Measurements from ENCODE around the gene A4GNT.
"Not testable (repeated sequence)": the region's sequence is repeated elsewhere in the genome, so short reads cannot be mapped to it uniquely, and the experiment has no call there.

A4GNT gene

DNA sequence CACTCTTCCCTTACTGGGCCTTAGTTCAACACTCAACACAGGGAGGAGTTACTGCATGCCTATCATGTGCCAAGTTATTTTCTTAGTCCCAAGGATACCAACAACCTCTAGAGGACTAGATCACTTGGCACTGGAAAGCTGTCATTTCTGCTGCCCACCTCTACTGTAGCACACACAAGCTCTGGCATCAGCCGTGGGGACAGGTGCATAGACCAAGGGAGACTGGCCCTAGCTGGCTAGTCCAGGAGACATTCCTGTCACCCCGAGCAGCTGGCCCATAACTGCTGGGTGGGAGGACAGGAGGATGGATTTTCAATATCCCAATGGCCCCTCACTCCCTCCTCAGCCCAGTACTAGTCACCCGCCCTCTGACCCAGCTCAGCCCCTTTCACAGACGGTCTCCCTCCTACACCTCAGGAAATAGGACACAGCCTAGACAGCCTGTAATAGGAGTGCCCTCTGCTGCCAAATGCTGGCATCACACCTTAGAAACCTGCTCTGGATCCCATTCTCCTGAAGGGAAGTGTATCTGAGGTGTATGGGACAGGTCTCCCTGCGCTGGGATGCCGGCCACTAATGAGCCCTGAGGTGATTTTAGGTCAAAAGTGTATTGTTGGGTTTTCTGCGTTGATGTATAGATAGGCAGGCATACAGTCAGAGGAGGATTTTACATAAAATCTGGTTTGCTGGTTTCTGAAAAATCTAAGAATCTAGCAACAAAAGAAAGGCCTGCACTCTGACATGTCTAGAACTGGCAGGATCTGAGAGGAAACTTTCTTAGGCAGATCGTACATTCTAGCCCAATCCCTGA is 13.4 kb downstream of the A4GNT start:
- peak in 2 of 4 experiments; percentile 7 to 15 for DNase-seq

DNA sequence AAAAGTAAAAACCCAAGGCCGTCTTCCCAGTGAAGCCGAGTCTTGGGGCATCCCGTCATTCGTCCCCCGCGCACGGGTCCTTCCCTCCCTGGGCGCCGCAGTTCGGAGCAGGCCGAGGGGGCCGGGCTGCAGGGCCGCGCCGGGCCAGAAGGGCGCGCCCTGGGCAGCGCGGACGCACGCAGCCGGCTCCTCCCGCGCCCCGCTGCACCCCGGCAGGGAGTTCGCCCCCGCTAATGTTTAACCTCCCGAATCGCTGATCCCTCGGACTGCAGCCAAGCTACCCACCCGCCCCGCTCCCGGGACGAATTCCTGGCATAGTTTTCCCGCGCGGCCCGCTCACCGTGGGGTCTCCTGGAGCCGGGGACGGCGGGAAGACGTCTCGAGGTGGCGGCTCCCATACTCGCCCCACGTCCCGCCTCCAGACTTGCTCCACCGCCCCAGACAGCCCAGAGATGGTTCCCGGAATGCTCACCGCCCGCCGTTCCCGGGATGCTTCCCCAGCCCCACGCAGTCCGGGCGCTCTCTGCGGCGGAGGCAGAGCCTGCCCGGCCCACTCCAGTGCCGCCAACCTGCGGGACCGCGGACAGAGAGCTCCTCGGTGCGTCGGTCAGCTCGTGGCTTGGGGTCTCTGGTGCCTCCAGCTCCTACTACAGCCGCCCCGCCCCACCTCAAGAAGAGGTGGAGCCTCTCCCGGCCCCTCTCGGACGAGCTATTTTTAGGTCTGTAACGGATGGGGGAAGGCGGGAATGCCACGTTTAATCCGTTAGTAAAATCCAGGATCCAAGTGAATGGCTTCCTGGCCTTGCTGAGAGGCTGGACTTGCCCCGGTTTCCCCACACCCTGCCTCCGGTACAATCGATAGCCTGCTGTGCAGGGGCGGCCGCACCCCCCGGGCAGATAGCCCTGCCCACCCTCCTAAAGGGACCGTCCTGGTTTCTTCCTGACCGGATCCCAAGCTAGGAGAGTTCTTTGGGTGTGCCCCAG is 16.9 kb downstream of the A4GNT start, which contains the start of gene DZIP1L:
Gene DZIP1L, minus strand, starts transcription at position 621 of the 984 bp plus-strand sequence. CDS start 11,637 bp downstream, outside the sequence.
- DNase-seq = peak in 1 of 4 experiments; percentile 10

DNA sequence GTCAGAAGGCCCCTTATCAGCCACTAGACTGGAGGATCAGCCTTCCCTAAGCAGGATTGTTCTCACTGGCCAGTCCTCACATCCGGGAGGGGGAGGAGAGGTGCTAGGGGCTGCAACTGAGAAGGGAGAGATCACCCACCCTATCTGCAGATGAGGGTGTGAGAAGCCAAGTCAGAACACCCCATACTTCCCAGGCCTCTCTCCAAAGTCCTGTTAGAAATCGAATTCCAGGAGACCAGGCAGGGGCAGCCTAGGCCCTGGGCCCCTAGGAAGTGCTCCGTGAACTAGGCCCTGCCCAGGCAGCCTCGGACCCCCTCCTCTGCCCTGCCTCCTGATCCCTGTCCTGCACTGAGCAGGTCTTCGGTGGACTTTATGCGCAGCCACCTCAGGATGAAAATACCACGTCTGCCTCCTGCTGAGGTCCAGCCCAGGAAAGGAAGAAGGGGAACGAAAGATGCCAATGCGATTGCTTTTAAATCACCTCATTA is 17.7 kb downstream of the A4GNT start:
- DNase-seq = no peak

DNA sequence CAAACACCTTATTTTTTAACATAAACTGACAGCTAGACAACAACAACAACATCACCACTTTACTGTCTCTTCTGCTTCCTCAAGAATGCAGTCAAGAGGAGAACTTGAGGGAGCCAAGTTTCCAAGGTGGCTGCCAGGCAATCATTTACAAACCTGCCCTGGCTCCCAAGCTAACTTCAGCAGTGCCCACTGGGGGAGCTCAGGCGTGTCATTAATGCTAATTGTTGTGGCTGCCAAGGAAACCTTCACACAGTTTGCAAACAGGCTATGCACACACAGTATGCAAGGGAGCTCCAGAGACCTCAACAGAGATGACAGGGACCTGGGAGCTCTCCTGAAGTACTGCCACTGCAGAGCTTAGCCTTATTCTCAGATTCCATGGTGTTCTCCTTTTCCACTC is 18.9 kb downstream of the A4GNT start:
- no peak for DNase-seq

DNA sequence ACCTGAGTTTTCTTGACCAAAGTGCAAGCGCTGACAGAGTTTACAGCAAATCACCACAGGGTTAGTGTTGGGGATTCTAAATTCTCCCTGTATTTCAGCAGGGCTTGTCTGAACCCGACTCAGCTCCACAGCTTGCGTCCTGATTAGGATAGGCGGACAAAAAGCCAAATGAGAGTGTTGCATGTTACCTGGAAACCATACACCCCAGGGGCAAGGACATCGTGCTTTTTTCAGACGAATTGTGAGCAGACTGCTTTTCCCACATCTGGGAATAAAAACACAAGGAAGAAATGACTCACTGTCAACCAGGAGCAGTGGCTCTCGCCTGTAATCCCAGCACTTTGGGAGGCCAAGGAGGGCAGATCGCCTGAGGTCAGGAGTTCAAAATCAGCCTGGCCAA is 19.8 kb downstream of the A4GNT start:
- DNase-seq = no peak

DNA sequence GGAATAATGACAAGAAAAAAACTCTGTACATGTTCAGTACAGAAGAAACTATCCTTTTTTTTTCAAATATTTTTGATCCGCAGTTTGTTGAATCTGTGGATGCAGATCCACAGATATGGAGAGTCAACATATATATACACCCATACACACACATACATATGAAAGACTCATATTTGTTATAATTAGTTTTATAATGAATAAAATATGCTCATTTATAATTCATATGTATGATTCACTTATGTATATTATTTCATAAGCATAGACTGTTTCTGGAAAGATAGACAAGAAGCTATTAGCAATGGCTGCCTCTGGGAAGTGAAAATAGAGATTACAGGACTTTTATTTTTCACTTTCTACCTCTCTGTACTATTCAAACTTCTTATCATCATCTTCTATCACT is 26.6 kb downstream of the A4GNT start:
- DNase-seq = no peak

DNA sequence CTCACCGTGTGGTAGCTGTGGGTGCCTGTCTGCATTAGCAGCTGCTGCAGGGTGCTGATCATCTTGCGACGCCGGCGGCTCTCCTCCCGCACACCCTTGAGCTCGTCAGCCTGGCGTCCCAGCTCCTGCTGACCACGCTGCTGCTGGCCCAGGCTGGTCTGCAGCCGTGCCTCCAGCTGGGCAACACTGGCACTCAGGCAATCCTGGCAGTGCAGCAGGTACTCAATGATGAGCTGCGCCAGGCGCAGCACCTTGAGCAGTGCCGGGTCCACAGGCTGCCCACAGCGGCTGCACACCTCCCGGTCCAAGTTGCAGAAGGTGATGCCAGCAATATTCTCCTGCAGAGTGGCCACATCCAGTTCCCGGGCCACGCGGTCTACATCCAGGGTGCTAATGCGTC is 28.7 kb downstream of the A4GNT start:
- DNase-seq = no peak

DNA sequence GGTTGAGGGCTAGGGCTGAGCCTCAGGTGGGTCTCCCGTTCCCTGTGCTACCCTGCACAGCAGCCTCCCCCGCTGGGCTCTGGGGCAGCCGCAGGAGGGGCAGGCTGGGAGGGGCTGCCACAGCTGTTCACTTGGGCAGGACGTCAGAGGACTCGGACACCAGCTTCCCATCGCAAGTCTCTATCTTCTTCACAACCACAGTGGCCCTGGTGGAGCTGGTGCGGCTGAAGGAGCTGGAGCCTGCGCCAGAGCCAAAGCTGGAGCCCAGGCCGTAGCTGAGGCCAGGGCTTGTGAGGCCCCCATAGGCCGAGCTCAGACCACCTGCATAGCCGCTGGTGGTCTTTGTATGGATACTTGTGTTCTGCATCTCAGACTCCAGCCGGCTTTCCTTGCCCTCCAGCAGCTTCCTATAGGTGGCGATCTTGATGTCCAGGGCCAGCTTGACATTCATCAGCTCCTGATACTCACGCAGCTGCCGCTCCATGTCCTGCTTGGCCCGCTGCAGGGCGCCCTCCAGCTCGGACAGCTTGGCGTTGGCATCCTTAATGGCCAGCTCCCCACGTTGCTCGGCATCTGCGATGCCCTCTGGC is 30.7 kb downstream of the A4GNT start:
- DNase-seq = not testable (repeated sequence)

DNA sequence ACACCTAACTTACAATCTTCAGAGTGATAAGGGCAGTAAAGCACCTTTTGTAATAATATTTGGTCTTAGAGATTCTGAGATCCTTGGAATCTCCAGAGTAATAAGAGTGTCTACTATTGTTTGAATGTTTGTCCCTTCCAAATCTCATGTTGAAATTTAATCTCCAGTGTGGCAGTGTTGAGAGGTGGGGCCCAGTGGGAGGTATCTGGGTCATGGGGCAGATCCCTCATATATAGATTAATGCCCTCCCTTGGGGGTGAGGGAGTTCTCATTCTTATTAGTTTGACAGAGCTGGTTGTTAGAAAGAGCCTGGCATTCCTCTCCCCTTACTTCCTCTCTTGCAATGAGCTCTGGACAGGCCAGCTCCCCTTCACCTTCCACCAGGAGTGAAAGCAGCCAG is 32.8 kb downstream of the A4GNT start:
- no peak for DNase-seq

DNA sequence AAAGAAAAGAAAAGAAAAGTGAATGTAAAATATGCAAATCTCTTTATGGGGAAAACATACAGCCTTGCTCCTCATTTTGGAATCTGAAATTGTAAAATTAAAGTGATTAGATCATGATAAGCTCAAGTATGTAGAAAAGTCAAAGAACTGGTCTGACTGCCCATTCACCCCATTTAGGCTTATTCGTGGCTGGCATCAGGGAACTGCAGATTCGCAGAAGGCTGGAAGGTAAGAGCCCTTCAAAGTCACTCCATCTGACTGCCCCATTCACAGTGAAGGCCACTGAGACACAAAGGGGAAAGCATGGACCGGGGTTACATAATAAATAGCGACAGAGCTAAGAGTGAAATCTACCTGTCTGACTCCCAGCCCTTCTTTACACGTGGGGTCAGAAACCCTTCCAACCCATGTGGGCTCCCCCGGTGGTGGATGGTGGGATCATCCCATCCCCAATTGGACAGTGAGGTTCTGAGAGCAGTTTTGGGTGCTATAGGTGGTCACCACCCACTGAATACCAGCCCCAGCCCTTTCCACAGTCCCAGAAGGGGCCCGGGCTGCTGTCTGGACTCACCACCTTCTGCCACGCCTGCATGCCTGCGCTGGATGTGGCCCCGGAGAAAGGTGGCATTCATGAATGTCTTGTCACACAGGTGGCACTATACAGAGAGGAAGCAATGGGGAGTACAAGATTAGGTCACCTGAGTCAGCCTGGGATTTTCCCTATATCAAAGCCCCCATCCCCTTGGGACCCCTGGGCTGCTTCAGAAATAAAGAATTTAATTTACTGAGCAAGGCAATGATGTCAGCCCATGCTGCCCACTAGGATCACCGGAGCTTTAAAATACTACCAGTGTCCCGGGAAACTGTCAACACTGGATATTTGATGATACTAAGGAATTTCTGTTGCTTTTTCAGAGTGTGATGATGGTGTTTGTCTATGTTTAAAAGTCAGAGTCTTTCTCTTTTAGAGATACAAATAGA is 34.7 kb downstream of the A4GNT start:
- DNase-seq = no peak

DNA sequence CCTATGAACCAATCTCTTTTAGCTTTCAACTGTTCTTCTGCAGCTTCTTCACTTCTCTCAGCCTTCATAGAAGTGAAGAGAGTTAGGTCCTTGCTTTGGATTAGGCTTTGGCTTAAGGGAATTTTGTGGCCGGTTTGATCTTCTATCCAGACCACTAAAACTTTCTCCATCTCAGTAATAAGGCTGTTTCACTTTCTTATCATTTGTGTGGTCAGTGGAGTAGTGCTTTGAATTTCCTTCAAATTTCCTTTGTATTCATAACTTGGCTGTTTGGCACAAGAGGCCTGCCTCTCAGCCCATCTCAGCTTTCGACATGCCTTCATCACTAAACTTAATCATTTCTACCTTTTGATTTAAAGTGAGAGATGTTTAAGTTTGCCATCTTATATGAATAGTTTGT is 38.5 kb downstream of the A4GNT start:
- no peak for DNase-seq

DNA sequence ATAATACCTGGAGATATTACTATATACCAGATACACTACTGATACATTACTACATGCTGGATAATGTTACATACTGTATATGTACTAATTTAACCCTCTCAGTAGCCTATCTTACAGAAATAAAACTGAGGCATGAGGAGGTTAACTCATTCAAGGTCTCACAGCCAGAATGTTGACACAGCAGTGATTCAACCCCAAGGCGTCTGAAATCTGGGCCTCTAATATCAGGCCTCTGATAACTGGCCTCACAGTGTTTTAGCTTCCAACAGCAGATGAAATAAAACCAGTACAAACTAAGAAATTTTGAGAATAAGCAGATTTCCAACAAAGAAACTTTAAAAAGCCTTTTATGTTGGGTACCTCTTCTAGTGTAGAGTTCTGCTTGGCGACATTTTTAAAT is 40.2 kb downstream of the A4GNT start:
- no peak for DNase-seq

DNA sequence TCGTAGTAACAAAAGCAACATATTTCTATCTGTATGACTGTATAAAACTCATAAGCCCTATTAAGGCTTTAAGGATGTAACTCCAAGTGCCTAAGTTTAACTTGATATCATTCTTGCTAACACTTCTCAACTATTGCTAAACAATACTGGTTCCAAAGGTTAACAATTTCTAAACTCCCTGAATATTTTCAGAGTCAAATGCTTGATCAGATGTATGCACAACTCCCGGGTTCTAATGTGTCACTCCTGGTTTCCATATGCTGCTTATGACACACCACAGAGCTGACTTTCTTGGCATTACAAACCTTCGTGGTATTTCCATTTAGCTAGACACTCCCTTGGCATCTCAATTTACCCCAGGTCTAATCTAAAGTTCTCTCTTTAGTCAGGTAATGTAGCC is 43.1 kb downstream of the A4GNT start:
- DNase-seq = no peak

DNA sequence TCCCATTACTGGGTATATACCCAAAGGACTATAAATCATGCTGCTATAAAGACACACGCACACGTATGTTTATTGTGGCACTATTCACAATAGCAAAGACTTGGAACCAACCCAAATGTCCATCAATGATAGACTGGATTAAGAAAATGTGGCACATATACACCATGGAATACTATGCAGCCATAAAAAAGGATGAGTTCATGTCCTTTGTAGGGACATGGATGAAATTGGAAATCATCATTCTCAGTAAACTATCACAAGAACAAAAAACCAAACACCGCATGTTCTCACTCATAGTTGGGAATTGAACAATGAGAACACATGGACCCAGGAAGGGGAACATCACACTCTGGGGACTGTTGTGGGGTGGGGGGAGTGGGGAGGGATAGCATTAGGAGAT is 46.4 kb downstream of the A4GNT start:
- not testable (repeated sequence) for DNase-seq

DNA sequence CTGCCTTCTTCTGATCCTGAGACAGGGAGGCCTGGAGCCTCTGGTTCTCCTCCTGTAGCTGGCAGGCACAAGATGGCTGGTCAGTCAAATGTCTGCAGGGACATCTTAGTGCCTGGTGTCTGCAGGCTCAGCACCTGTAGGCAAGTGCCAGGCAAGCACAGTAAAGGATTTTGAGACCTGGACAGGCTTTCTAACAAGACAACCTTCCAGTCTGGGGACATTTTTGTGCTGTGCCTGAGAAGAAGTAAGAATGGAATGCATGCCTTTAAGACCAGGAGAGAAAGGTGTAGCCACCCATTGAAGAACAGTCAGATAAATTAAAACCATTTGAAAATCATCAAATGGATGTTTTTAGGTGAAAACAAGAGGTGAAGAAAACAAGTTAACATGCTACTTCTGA is 48.0 kb downstream of the A4GNT start:
- DNase-seq = no peak

DNA sequence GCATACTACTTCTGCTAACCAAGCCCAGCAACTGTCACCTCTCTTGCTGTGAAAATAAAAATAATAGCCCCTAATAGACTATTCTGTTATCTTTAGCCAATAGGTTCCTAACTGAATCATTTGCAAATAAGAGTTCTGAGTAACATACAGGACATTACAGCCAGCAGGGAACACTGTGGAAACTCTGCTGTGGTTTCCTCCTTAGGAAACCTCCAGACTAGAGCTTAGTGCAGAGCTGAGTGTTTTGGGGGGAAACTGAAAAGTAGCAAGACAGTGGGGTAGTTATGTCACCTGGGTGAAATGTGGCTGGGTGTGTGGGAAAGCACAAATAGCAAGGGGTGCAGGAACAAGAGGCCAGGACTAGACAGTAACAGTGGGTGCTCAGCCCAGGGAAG is 49.2 kb downstream of the A4GNT start:
- no peak for DNase-seq

DNA sequence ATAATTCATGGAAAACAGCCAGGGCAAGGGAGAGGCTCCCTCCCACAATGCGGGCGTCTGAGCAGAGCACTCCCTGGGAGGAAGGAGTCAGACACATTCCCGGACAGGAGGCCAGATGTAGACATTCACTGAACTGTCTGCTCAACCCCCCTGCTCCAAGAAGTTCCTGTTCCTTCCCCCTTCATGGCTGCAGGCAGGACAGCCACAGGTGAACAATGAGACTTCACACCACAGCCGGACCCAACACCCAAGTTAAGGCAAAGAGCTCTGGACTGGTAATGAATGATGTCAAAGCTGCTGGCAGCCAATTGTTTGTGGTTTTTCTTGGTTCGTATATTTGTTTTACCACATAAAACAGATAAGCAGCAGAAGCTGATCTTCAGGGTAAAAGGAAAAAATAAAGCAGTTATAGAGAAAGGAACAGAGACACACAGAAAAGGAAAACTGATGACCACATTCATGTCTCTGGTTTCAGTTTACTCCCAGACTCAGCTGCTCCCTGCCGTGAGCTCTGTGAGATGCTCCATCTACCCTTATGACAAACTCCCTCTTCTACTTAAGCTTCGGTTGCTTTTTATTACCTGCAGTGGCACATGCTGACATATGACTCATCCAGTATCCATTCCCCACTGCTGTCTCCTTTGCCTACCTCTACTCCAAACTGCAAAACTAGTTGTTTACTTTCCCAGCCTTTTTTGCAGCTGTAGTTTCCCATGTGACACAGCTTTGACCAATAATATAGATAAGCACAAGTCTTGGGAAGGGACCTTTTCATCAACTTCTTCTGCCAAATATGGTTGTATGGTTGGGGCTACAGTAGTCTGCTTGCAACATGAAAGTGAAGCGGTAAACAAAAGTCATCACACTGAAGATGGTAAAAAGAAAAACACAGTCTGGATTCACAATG is 49.9 kb downstream of the A4GNT start:
- no peak for DNase-seq

DNA sequence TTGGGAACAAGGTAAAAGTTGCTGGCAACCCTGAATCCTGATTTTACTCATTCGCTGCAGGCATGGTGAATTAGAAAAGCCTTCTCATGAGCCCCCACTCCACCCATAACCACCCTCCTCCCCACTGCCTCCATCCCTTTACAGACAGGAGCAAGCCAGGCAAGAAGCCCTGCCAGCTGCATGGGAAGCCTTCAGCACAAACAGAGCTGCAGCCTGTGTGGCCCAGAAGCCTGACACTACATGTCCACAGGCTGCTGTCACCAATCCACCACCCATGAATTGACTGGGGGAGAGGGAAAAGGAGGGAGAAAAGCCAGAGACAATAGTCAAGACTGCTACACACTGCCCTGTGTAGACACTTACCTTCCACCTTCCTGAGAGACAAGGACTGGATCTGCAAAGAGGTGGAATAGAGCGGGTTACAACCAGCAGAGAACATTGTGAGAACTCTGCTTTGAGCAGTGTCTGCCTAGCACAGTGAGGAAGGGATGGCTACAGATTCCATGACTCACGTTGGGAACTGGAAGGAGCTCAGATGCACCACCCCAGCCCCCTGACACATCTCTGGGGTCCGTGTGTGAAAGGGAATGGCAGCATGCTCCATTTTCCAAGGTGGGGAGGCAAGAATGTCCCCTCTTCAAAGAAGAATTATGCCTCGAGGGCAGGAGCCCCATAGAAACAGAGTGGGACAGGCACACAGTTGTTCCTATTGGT is 50.7 kb downstream of the A4GNT start:
- DNase-seq = no peak

DNA sequence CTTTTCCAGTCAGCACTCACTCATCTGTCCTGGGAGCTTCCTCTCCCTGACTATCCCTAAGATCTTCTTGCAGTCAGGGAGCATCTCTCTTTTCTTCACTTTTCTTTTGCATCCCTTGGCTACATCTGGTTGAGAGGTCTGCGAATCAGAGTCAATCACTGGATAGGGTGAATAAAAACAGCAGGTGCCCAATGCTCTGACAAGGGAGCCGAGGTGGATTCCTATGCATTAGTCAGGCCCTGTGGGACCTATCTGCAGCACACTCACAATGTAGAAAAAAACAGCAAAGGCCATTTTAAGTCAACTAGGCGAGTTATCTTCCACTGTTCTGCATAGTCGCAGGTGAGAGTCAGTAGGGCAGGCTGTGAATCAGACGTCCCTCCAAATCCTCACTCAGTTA is 52.3 kb downstream of the A4GNT start:
- no peak for DNase-seq

DNA sequence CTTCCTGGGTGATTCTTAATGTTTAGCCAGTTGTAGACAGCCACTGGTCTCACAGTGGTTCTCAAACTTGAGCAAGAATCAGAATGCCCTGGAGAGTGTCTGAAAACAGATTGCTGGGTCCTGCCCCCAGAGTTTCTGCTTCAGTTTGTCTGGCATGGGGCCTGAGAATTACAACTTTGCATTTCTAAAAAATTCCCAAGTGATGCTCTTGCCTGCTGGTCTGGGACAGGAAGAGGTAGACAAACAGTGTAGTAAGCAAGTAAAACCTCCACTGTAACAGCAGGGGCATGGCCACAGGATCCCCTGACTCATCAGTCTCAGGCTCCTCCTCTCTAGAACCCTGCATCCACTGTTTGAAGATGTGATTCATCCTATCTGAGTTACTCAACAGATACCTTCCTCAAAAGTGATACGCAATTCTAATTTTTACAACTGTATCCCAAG is 53.3 kb downstream of the A4GNT start:
- DNase-seq = no peak

Measured in activated naive CD4-positive, alpha-beta T cell (primary cell).